Stimulated activated CD4-positive, alpha-beta T cell treated with anti-CD3 and anti-CD28 coated beads, Interleukin-4, amount 100 ng/mL, for 1 hour (primary cell): ENCODE measurements around the gene ADGRB3.
"Not testable (repeated sequence)": the region's sequence is repeated elsewhere in the genome, so short reads cannot be mapped to it uniquely, and the experiment has no call there.

Experiments
- DNase-seq: peaks from one replicate; pipeline ENCODE4 v3.0.0-alpha.2; 2020

Gene ADGRB3

DNA sequence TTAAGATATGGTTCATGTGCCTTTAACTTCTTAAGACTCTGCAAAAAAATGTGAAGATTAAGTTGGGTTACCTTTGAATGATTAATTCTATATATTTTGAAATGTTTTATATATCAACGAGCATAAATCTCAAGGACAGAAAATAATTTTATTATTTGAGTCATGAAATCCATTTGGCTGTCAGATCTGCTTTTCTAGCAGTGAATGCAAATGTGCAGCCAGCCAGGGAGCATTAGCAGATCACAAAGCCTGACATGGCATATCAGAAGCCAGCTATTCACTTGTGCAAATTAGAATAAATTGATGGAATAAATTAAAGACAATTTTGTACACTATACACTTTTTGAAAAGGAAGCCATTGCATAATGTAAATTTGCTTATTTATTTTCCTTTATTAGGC is 424.3 kb downstream of the ADGRB3 start:
- DNase-seq = no peak

DNA sequence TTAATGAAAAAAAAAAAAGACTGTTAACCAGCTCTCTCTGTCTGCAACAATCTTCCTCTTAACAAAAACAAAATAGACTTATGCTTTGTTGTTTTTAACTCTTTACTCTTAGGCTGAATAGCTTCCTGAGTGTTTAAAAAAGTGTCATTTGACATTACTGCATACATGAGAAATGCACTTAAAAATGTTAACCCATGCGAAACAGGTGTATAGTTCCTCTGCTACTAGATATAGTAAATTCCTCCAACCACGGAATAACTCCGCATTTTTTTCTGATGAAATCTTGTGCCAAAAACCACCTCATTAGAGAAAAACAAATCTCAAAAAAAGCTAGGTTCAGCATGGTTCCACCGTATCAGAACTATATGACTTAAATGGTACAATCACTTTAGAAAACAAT is 426.0 kb downstream of the ADGRB3 start:
- no peak for DNase-seq

DNA sequence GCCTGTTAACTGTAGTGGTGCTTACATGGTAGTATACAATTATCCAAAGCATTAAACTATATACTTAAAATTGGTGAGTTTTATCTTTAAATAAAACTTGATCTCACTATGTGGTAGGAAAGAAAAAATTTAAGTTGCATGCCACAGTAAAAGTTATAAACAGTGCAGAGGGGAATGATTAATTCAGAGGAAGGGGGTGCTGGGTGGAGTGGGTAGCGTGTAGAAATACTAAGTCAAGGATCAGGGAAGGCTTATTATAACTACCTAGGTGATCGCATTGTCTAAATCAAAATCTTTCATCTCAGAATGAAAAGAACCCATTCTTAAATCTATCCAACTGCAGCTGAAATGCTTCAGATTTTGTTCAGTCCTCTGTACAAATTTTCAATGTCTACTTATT is 428.3 kb downstream of the ADGRB3 start:
- DNase-seq = no peak

DNA sequence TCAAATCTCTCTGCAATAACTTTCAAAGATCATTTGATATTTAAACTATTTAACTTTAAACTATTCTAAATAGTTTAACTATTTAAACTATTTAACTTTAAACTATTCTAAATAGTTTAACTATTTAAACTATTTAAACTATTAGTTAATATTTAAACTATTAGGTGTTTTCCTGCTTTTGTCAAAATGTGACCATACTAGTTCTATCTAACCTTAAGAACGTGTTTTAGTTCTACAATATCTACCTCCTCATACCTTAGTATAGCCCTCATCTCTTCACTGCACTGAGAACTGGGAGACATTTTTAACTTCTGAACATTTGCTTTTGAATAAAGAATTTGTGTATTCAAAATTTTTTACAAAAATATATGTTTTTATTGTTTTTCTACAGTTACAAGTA is 429.1 kb downstream of the ADGRB3 start:
- no peak for DNase-seq

DNA sequence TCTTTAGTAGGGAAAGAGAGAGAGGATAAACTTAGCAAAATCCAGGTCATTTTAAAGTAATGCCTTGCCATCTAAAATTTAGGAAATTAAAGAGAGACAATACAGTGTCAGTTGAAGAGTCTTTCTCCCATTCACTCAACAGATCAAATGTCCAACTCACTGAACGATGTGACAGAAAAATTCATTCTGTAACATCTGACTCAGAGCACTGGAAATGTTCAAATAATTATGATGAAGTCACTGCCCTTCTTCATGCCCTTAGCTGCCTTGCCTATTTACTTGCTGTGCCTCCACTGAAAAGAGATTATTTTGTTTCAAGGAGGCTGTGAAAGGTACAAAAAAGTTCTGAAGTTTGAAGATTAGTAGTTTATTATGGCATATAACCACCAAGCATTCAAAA is 434.8 kb downstream of the ADGRB3 start:
- DNase-seq = no peak

DNA sequence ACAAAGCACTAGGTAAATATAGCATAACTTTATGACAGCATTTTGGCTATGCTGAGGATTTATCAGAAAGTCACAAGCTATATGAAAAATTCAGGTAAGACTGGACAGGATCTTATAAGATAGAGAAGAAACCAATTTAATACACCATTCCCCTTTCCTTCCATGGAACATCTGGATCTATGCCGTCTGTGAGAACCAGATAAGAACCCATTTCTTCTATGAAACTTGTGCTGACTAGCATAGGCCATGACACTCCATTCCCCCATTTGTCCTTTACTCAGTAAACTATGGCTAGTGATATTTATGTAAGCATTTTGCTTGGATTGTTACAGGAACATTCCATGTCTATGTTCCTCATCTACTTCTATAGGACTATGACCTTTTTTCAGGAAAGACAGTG is 437.7 kb downstream of the ADGRB3 start:
- DNase-seq = no peak

DNA sequence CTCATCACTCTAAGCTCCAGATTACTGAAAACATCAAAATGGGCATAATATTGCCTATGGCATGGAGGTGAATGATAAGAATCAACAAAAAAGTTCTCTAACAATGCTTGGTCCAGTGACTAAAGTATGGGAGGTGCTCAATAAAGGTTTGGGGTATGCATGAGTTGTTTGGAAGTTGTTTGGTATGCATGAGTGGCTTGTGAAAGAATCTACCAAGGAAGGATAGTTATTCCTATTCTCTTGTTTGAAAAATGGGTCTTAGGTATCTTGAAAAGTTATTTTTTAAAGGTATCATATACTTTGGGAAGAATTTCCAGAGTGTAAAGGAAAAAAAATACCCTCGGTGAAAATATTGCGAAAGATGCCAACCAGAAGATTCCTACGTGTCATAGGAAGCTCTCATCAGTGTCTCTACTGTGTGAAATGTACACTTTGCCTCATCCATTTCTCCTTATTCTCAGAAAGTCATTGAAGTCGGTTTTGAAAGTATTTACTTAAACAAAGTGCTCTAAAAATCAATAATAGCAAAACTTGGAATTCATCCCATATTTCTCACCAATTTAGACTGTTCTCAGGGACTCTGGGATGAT is 449.8 kb downstream of the ADGRB3 start:
- DNase-seq = no peak

DNA sequence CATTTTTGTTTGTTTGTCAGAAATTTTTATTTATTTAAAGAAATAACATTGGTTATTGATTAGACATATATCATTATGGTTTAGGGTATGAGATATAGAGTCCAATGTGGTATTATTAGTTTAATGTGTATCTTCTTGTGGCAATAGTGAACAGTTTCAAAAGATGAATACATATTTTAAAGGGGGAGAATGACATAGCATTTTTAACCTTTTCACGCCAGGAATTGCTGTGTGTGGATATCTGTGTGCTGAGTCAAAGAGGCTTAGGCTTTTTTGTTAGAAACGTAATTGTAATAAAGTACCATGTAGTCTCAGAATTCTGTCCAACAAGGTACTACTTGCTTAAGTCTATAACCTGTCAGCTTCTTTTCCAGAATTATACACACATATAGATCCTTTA is 451.6 kb downstream of the ADGRB3 start:
- DNase-seq = no peak

DNA sequence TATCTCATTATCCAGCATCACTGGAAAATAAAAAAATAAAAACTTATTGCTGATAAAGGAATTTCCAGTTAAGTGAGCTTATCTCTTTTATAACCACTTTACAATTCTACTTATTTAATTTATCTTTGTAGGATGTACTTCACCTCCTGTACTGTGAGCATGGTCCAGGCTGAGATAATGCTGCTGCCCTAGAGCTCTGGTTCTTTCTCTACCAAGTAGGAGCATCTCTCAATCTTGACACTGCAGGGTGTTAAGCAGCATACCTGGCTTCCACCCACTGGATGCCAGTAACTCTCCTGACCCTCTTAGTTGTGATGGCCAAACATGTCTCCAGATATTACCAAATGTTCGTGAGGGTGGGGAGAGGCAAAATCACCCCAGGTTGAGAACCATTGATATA is 454.5 kb downstream of the ADGRB3 start:
- no peak for DNase-seq

DNA sequence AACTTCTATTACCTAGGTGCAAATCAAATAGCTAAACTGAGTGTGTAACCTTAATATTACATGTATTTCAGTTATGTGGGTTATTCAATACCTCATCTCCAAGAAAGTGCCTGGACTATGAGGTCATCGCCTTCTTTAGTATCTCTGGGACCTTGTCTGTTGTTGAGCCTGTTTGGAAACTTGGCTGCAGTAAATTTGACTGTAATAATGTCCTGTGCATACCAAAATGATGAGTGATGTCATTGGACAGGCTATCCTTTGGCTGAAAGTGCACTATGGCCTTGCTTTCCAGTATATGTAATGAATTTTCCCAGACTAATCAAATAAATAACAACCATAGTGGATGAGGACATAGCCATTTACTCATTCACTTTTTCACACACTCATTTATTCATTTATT is 455.1 kb downstream of the ADGRB3 start:
- no peak for DNase-seq

DNA sequence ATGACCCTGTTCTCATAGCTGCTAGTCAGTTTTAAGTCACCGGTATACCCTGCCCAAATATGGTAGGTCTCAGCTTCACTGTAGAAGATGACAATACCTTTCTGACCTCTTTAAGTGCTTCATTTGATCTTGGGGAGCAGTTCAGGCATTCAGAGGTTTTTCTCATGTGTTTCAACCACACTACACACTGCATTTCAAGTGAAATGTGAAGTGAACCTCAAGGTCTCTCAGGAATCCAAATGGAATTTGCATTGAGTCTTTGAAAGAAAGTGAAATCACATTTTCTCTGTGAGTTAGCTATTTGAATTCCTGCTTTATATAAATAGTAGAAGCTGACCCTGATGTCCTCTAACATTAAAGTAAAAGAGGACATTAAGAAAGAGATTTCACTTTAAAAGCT is 461.6 kb downstream of the ADGRB3 start:
- no peak for DNase-seq

DNA sequence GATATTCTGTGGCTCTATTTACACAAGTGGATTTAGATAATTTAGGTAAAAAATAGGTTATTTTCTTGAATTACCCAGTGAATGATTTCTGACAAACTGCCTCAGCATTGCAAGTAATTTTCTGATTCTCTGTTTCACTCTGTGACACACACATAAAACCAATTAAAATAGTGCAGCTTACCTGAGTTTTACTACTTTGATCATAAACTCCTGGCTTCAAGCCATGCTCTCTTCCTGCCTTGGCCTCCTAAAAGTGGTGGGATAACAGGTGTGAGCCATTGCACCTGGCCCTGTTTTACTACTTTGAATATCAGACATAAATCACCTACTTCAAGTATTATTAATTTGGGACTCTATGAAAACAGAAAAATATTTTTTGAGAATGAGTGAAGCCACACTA is 462.9 kb downstream of the ADGRB3 start:
- no peak for DNase-seq

DNA sequence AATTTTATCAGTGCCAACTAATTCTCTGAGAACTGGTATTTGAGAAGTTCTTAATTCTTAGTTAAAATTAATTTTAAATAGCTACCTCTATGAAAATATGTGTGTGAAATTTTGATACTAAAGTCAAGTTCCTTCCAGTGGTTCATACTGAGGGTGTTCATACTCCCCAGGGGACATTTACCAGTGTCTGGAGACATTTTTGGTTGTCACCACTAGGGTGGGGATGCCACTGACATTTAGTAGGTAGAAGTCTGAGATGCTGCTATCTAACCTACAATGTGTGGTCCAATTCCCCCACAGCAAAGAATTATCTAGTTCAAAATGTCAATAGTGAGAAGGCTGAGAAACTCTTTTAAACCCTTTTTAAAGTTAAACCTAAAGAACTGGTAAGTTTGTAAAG is 463.8 kb downstream of the ADGRB3 start:
- DNase-seq = no peak

DNA sequence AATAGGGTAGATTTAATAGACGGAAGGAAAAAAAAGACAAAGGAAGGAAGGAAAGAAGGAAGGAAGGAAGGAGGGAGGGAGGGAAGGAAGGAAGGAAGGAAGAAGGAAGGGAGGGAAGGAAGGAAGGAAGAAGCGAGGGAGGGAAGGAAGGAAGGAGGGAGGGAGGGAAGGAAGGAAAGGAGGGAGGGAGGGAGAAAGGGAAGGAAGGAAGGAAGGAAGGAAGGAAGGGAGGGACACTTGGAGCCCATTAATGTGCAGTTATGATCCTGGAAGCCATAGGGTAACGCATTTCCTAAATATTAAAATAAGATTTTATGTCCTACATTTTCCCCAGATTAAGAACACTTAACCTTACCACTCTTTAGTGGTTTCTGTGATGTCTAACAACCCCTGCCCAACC is 465.7 kb downstream of the ADGRB3 start:
- no peak for DNase-seq

DNA sequence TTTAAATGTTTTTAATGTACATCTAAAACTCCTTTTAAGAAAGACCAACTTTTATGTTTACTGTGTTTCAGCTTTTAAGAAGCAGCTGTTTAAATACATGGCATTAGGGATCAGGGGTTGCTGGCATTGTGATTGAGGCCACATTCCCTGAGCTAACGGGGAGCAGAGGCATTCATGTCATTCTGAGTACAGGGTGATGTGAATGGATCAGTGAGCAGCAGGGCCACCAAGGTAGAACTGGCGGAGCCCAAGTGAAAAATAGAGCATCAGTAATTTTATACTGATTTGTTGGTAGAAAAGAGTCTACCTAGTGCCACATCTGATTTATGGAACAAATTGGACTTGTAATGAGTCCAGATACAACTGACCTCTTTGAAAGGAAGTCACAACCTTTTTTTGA is 467.3 kb downstream of the ADGRB3 start:
- DNase-seq = no peak

DNA sequence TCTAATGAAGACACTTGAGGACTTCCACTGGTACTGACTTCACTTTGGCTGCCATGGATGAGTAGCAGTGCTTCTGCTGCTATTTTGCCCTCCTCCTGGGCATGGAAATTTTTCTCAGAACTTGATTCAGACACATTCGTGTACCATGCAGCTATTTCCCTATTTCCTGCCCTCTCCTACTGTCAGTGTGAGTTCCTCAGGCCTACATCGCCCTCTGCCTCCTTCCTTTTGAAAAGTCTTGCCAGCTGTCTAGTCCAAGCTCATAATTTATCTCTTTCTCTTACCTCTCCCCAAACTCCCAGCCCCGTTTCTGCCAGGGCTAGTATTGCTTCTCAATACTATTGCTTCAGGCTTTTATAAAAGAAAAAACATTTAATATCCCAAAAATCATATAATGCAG is 470.2 kb downstream of the ADGRB3 start:
- no peak for DNase-seq

DNA sequence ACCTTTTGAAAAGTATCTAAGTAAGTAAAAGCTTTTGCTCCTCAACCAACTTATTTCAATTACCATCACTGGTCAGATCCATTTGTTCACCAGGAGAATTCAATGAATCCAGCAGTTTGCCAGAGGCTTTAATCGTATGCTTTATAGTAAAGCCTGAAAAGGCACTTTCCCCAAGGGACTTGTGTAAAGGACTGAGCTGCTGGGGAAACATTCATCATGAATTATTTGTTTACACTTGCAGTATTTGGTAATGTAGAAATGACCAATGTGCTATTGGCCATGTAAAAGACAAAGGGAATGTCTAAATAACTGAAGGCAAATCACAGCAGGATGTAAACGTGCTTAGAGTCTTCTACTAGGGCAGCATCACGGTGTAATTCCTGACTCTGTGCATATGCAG is 471.4 kb downstream of the ADGRB3 start:
- DNase-seq = no peak

DNA sequence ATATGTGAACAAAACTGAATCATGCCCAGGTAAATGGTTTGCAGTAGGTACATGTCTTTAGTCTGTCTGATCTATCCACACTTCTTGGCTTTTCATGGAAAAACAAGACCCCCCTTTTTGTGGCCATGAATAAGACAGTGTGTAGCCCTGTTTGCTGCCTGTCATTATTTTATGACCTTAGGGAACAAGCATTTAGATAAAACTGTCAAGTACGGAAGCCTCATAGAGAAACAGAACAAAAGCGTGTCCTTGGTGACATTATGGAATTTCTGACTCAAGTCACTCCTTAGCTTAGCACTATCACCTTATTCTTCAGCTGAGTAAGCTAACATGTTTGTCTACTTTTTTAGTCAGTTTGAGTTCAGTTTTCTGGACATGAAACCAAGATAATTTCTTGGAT is 476.2 kb downstream of the ADGRB3 start:
- no peak for DNase-seq

DNA sequence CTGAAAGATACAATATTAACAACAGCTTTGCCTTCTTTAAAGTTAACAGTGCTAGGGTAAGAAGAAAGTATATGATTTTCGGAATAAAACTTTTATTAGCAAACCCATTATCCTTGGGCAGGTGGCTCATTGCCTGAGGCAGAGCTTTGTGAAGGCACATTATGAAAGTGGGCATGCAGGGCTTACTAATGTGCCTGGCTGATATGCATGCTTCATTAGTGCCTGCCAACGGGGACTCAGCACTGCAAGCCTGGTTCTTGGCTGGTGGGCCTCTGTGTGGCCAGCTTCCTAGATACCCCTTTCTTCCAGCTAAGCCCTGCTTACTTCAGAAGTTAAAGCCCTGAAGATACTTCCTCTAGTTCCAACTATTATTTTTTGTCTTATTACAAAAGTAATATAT is 481.6 kb downstream of the ADGRB3 start:
- DNase-seq = no peak

DNA sequence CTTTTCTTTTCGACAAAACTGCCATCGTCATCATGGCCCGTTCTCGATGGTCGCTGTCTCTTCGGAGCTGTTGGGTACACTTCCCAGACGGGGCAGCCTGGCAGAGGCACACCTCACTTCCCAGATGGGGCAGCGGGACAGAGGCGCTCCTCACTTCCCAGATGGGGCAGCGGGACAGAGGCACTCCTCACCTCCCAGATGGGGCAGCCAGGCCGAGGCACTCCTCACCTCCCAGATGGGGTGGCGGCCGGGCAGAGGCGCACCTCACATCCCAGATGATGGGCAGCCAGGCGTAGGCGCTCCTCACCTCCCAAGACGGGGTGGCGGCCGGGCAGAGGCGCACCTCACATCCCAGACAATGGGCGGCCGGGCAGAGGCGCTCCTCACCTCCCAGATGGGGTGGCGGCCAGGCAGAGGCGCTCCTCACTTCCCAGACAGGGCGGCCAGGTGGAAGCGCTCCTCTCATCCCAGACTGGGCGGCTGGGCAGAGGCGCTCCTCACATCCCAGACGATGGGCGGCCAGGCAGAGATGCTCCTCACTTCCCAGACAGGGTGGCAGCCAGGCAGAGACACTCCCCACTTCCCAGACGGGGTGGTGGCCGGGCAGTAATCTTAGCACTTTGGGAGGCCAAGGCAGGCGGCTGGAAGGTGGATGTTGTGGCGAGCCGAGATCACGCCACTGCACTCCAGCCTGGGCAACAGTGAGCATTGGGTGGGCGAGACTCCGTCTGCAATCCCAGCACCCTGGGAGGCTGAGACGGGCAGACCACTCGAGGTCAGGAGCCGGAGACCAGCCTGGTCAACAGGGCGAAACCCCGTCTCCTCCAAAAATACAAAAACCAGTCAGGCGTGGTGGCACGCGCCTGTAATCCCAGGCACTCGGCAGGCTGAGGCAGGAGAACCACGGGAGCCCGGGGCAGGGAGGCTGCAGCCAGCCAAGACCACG is 486.7 kb downstream of the ADGRB3 start:
- DNase-seq = not testable (repeated sequence)

DNA sequence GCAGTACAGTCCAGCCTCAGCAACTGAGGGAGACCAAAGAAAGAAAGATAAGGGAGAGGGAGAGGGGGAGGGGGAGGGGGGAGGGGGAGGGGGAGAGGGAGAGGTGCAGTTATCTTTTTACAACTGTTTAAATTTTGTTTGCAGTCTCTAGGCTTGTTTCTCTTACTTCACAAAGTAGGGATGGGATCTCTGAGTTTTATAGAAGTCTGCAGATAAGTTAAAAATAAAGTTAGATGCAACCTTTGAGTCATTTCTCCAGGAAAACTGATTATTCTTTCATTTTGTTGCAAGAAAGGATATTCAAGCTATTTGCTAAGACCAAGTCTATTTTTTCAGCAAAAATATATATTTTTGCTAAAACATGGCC is 487.3 kb downstream of the ADGRB3 start:
- no peak for DNase-seq

DNA sequence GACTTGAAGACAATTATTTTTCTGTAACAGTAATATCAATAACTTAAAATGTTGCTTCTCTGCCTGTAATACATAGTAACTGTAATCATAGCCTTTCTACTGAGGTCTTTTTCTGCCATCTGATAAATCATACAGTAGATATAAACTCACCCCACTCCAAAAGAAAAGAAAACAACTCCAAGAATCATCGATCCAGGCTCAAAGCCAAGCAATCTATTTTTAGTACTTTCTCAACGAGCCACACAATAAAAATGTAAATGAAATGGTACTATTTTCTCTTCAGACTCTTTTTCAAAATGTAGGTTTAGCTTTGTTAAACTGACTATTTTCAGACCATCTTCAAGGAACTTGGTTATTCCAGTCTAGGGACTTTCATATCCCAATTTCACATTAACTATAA is 493.3 kb downstream of the ADGRB3 start:
- no peak for DNase-seq

DNA sequence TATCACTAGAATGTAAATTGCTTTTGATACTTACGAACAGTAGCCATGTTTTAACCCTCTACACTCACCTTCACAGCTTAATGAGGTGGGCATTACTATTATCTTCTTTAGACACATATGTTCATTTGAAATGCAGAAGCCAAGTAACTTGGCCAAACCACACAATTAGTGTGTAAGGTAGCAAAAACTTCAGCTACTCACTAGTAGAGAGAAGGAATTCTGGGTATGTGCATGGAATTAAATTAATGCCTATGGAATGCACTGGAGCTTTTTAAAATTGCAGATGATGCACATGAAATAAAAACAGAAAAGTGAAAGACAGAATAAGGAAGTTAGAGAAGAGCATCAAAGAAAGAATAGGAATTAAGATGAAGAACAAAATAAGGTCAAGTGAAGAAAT is 494.0 kb downstream of the ADGRB3 start:
- no peak for DNase-seq

DNA sequence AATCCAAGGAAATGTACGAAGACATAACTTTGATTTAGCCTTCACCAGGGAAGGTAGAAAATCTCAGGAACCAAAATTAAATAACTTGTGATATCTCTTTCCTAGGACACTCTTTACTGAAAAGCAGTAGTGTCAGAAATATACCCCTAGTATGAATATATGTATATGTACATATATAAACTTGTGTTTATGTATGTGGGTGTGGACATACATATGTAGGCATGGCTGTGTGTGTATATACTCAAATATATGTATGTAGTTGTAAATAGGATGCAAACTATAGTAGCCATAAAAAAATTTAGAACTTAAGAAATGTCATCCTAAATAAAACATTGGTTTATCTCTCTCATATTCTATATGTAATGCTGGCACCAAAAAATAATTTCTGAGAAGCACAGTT is 500.8 kb downstream of the ADGRB3 start:
- DNase-seq = no peak

DNA sequence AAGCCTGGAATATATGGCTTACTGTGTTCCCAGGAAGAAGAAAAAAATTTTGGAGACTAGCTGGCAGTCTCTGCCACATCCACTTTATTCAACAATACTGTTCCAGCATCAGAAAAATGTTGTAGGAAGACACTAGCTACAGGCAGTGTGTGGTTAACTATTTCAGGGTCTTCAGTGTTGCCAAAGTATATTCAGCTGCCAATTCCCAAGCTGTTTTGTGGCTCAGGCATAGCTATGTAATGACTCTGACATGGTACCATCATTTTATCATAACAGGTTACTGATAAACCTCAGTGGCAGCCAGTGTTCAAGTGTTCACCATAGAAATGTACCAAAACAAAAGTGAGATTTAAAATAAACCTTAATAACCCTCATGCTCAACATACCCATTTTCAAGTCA is 503.1 kb downstream of the ADGRB3 start:
- DNase-seq = no peak
